ENCODE measurements around the gene GNAS.
"Not testable (repeated sequence)": the region's sequence is repeated elsewhere in the genome, so short reads cannot be mapped to it uniquely, and the experiment has no call there.

The GNAS gene

DNA sequence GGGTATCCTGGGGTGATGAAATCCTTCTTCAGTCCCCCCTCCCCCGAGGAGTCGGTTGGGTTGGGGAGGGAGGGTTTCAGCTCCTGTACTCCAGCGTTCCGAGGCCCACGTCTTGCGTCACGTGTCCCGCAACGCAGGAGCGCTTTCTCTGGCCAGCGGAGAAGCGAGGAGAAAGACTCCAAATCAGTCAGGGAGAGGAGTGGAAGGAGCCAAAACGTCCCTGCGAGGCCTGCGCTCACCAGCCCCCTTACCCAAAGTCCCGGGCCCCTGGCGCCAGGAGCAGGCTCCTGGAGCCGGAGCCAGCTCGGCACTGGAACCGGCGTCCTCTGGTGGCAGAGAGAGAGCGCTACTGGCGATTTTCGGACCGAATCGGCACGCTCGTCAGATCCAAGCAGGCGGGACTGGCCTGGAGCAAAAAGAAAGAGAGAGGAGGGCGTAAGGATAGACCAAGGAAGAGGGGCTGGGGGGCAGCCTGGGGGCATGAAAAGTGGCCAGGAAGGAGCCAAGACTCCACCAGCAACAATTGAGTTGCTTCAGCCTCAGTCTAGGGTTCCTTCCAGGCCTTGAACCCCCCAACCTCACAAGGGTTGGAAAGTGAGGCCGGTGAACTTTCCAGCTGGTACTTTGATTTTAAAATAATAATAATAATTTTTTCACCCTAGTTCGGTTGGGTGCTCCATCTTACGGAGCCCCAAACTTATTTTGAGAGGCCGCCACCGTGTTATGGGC, at the start of gene GNAS:
GNAS (plus strand) TSS at position 174 of the 729 bp plus-strand sequence.
- DNase-seq (ENCODE audit: low read depth): no peak

DNA sequence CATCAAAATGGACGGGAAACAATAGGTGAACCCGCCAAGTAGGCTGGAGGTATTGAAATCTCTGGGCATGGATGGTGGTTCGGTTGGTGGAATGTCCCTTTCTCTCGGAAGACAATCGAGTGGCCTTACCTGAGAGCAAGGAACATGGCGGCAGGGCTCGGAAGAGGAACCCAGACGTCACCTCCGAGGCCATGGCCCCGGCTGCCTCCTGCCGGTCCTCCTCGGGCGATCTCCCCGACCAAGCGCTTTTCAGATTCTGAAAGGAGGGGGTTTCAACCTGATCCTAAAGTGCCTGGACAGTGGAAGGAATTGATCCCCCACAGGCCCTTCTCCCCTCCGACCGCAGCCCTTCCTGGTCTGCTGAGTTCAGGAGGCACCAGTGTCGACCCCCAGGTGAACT, 49.0 kb upstream of the GNAS start:
- no peak for DNase-seq (ENCODE audit: low read depth)

DNA sequence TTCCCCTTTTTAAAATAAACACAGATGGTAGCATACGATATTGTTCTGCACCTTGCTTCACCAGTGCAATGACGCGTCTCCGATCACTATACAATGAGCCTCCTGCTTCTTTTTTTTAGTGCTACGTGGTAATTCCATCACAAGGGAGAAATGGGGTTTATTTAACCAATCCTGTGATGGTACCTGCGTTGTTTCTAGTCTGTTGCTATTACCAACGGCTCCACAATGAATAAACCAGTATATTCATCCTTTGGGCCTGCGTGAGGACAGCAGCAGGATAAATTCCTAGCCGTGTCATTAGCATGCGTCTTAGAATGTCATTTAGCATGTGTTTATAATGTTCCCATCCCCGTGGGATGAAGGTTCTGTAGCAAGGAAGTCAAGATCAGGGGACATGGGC, 44.7 kb upstream of the GNAS start:
- DNase-seq (ENCODE audit: low read depth): no peak

DNA sequence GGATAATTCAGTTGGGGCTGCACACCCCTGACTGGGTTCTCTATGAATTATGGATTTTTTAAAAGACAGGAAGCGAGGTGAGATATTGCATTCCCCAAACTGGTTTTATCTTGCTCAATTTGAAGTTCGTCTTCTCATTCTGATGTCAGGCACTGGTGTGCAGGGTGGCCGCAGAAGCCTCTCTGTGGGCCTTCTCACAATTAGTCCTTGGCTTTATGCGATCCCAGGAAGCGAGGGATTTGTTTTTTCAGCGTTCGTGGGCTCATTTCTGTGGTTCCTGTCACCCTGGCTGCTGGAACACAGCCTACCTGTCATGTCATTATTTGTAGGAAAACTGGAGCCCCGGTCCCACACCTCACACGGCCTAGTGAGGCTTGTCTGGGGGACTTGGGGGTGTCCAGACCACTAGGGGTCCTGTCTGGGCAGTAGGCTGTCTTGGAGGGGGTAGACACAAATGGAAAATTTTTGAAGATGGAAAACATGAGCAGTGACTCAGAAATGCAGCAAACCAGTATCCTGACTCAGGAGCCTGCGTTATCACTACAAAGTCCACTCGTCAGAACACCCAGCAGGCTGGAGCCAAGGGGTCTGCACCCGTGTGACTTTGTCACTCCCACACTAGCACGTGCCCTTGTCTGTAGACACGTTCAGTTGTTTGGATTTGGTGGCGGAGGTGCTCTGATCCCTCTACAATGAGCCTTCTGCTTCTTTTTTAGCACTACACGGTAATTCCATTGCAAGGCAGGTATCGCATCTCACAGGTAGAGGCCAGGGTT, 44.1 kb upstream of the GNAS start:
- no peak for DNase-seq (ENCODE audit: low read depth)

DNA sequence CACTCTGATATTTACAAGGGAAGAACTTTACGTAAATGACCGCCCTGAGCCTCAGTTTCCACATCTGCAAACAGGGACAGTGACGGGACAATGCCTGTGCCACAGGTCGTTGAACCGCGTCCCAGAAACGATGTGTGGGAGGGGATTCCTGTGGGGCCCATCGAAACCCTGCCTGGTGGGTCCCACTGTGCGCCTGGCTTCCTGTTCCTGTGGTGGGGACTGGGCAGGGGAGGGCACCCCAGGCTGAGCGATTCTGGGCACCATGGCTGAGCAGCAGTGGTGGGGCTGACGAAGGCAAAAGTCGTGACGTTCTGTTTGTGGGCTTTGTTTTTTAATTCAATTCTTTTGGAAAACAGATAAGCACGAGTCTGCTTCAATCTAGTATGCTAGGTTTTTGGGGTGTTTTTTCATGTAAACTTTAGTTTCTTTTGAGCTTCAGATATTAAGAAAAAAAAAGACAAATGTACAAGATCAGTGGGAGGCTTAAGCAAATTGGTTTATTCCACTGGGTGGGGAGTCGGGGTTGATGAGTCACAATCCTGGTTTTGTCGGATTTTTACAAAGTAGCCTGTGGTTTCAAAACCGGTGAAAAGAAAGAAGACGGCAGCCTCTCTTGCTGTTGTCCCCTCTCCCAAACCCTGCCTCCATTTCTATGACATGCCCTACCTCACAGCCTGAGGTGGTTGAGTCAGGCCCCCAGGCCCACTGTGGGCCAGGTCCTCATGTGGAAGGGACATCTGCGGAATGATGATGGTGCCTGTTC, 42.2 kb upstream of the GNAS start:
- DNase-seq (ENCODE audit: low read depth): no peak

DNA sequence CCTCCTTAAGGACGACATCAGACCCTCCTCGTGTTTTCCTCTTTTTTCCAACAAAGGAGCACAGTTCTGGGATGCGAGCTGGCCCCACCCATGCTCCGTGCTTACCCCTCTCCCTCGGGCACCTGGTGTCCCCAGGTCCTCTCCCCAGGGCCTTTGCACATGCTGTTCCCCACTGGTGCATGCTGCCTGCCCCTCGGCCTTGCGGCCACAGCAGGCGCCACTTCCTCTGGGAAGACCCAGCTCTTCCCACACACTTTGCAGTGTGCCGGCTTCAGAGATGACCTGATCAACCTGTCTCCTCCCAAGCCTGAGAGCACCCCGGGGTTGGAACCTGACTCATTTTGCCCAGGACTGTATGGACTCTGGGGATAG, 41.7 kb upstream of the GNAS start:
- DNase-seq (ENCODE audit: low read depth): no peak

DNA sequence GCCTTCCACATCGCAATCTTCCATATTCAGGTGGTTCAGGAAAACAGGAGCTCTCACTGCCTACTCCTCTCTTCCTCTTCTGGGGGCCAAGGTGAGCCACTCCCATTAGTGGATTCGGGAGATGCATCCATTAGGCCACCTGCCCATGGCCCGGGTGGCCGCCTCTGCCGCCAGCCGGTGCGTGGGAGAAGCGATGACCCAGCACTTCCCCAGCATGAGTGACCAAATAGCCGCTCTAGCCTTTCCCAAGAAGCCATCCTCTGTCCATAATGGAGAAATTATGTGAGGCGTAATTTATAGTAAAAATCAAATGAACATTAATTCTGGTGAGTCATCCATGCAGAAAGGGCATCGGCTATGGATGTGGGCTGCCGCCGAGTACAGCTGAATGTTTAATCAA, 41.2 kb upstream of the GNAS start:
- DNase-seq (ENCODE audit: low read depth): no peak

DNA sequence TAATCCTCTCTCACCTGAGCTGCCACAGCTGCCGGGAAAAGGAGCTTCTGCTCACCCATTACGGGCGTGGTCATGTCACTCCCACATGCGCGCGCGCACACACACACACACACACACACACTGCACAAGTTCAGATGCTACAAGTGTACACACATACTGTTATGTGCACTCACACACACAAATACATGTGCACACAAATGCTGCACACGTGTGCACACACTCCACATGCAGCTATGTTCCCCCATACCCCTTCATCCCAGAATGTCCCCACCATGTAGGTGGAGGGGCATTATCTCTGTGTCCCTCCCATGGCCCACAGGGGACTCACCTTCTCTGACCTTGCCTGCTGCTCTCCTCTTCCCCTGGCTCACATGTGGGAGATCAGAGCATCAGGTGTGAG, 39.1 kb upstream of the GNAS start:
- DNase-seq (ENCODE audit: low read depth): no peak

DNA sequence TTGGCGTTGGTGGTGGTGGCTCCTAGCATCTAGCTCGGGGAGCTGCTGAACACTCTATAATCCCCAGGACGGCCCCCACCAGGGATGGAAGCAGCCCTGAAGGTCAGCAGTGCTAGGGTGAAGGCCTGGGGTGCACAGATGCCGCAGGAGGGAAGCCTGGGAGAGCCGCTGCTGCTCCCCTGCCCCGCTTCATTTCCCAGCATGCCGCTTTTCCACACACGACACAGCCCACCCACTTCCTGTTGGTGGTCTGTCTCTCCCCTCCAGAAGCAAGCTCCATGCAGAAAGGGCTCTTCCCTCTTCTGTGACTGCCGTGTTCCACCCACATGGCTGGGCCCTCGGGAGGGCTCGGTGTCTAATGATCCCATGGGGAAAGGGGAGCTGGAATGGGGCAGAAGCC, 37.1 kb upstream of the GNAS start:
- DNase-seq (ENCODE audit: low read depth): no peak

DNA sequence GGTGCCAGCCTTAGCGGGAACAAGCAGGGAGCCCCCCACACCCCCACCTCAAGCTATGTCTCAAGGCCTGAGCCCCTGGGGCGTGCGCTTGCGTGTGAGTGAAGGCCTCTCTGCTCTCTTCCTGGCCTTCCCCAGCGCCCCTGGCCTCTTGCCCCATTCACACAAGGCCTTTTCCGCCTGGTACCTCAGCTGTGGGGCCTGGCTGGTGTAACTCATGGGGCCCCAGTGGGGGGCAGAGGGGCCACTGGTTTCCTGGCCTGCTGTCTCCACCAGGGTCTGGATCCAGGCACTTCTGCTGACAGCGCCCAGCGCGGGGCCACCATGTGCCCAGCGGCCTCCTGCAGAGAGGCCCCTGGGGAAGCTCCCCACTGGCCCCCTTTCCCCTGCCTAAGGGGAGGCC, 36.5 kb upstream of the GNAS start:
- no peak for DNase-seq (ENCODE audit: low read depth)

DNA sequence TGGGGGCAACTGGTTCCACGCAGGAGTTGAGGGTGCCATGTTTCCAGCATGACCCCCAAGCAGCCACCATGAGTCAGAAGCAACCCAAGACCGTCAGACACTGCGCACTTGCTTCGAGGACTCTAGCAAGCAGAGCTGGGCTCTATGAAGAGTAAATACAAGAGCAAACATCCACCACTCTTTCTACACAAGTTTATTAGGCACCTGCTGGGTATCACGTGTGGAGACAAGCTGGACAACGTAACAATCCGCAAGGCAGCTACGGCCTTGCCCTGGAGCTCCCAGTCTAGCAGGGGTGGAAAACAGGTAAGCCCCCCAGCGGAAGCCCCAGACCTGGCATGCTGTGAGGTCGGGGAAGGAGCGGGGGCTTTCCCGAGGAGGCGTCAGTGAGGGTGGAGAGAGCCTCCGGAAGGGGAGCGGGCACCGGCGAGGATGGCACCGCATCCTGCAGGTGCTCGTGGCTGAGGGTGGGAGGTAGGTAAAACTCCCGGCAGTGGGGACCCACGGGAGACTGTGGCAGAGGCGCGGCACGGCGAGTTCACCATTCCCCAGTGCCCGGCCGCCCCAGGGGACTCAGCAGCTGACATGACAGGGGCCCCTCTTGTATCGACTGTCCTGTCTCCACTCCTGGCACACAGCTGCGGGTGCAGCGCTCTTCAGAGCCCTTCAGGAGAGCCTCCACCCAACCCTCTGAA, 35.4 kb upstream of the GNAS start:
- no peak for DNase-seq (ENCODE audit: low read depth)

DNA sequence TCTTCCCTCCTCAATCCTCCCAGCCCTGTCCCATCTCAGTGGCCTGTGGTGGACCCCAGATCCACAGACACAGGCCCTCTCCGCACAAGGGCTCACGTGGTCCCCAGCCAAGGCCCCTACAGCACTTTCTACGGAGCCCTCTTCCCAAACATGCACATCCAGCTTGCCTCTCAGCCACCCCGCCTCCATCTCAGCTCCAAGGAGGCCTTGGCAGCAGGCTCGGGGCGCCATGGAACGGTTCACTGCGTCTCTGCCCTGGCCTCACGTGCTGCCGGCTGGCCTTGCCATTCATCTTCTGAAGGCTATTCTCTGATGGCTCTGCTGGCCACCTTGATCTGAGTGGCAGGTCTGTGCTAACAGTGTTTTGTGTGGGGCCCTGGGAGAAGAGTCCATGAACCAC, 34.8 kb upstream of the GNAS start:
- DNase-seq (ENCODE audit: low read depth): no peak

DNA sequence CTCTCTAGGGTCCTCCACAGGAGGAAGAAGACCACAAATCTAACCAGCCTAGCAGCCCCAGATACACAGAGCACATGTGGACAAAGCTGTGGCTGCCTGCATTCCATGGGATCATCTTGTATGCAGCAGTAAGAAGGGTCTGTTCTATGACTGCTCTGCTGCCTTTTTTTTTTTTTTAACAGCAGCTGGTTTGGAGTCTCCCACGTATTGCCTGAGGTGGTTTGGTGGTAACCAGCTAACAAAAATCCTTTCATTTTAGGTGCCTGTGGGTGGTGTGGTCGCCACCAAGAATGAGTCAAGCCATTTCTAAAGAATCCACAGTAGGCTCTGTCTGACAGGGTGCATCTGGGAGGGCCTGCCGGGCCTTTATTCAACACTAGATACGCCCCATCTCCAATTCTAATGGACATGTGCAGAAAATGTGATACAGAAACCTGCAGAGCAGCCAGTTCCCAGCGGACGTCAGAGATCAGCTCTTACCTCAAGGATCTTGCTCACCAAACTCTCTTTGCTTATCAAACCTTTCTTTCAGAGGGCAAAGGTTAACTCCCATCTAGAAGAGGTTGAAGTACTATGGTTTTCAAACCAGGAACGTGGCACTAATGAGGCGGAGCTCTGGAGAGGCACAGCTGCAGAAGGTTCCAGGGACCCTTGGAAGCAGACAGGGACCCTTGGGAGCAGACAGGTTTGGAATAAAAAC, 33.8 kb upstream of the GNAS start:
- DNase-seq (ENCODE audit: low read depth): no peak

DNA sequence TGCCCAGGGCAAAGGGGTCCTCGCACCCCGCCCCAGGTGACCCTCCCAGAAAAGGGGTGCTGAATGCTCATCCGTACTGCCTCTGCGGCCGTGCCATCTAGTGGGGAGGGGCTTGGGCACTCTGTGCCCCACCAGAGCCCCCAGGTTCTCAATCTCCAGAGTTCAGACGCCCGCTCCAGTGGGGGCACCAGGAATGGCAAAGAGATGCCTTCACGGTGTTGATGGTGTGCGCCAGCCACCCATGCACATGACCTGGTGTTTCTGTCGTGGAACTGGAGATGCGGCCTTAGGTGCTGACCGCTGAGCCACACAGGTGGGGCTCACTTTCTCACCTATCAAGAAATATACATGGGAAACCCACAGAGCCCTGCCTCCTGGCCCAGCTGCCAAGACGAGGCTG, 32.6 kb upstream of the GNAS start:
- no peak for DNase-seq (ENCODE audit: low read depth)

DNA sequence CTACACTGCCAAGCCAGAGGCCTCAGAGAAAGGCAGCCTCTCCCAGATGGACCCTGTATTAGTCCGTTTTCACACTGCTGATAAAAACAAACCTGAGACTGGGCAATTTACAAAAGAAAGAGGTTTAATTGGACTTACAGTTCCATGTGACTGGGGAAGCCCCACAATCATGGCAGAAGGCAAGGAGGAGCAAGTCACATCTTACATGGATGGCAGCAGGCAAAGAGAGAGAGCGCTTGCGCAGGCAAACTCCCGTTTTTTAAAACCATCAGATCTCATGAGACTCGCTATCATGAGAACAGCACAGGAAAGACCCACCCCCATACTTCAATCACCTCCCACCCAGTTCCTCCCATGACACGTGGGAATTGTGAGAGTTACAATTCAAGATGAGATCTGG, 32.0 kb upstream of the GNAS start:
- DNase-seq (ENCODE audit: low read depth): not testable (repeated sequence)

DNA sequence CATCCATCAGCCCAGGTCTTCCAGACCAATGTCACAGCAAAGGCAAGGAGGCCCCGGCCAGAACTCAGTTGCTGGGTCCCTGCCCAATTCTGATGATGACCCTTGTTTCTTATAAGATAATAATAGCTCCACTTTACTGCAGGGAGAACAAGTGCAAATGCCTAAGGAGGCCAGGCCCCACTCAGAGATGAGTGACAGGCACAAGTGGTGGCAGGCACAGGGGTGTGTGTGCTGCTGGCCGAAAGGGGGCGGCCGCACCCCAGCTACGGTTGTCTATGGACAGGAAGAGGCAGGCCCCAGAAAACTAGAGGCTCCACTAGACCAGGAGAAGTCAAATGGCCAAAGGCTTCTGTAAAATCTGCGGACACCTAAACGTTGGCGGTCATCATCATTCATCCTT, 30.4 kb upstream of the GNAS start:
- DNase-seq (ENCODE audit: low read depth): no peak

DNA sequence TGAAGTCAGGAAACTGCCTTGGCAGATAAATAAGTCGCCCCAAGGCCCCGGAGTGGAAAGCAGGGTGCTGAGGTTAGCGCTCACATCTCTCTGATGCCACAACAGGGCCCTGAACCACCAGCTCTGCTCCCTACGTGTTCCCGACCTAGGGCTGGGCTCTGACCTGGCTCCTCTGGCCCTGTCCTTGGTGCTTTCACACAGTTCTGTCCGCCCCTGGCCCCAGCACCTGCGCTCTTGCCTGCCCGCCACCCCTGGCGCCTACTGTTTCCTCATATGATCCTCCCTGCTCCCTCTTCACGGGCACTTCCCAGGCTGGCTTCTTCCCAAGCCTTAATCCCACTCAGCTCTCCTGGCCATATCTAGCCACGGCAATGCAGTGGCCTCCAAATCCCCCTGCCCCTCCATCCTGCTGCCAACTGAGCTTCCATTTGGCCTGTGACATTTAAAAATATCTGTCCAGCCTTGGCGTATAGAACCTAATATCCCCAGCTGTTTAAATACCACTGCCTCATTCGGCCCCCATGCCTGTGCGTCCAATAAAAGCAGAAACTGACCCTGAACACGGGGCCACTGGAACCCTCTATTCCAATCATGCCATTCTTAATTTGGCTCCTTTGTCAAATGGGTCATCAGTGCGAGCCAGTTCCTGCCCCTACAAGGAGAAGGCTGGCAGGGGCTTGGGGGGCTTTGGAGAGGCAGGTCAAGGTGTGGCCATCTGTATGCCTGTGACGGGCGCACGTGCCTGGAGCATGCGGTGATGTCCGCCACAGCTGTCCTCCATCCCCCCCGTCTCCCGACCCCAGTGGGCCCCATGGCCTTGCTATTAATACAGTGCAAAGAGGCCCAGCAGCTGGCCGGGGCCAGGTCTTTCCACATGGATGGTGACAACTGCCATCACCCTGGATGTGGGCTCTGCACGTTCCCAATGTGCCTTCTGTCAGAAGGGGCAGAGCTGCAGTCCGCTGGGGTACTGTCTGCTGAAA, 29.5 kb upstream of the GNAS start:
- no peak for DNase-seq (ENCODE audit: low read depth)

DNA sequence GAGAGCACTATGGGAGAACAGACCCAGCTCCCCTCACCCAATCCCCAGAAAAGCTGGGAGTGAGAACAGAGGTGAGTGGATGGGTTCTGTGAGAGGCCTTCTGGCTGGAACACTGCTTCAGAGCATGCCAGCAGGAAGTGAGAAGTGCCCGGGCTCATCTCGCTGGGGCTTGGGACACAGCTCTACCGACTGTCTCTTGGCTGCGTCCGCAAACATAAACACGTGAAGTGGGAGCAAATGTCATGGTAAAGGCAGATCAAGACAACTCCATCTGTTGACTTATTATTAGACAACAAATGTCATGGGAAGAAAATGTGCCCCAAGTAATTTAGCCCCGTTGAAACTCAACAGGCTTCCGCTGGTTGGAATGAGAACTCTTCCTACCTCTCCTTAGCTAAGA, 27.7 kb upstream of the GNAS start:
- DNase-seq (ENCODE audit: low read depth): no peak

DNA sequence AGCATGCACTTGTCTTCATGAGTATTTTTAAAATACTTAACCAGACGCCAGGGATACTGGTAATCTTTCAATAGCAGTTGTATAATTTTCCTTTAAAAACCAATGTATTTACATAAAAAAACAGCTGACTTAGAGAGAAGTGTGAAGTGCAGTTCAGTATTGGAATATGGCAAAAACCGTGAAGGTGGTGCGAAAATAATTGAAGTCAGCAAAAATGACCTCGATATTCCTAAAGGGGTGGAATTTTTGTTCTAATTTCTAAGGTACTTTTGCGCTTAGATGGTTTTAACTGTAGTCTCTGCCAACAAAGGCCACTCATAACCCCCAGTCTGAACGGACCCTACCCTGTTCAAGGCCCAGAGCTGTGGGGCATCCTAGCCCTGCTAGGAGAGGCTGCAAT, 27.1 kb upstream of the GNAS start:
- DNase-seq (ENCODE audit: low read depth): no peak

DNA sequence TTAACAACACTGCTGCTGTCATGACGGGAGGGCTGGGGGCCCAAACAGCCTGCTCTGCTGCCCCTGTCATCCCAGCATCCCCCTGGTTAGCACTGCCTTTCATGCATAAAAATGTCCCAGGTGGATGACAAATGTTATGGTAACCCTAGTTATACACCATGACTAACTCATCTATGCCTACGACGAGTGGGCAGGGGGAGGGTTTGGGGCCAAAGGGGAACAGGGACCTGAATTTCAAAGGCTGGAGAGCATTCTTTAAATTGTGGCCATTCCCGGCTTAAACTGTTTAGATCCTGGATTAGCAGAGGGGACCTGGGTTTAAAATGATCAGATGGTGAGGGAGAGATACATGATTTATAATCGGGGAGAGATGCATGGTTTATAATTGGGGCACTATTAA, 26.2 kb upstream of the GNAS start:
- no peak for DNase-seq (ENCODE audit: low read depth)

DNA sequence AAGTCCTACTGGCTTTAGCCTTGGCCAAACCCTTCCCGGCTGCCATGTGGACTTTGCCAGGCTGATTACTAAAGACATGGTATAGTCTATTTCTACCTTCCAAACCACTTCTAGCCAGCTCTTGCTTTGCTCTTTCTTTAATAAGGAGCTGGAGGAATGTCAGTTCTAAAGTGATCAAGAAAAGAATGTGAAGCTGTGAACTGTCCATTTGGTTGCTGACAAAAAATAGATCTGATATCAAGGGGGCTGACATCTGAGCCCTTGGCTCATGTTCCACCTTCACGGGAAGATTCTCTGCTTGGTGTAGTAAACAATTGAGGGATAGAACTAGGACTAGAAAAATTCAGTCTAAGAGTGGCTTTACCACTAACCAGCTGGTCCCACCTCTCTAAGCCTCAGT, 24.4 kb upstream of the GNAS start:
- no peak for DNase-seq (ENCODE audit: low read depth)

Measured in stimulated activated CD8-positive, alpha-beta memory T cell treated with anti-CD3 and anti-CD28 coated beads, Interleukin-15, amount 100 ng/mL, for 24 hours (primary cell).